ENCODE data around the gene ITPKC.

- TF ChIP-seq POLR2AphosphoS5 (IDR thresholded peaks at IDR 0.05) = no peak
- TF ChIP-seq CTCF (IDR thresholded peaks at IDR 0.05) = no peak
- no peak for TF ChIP-seq EP300 (IDR thresholded peaks at IDR 0.05; ENCODE audit: low read depth)
Observed at GRCh38 chr19:40688987-40689338, 27.9 kb upstream of the ITPKC start.
